ENCODE measurements around the gene INSYN1.

GRCh38 chr15:73697033-73697467, 56.1 kb downstream of the INSYN1 start:
- no peak for TF ChIP-seq POLR2A (IDR thresholded peaks at IDR 0.05)
- peak in 1 of 6 experiments; percentile 10 for TF ChIP-seq CTCF (IDR thresholded peaks at IDR 0.05)
